ENCODE results near the gene AGTRAP. TPM values are rescaled to one million over a fixed set of nuclear protein-coding genes. Genes with fewer than 3 reads are reported as not detected.

AGTRAP gene
- total and polyA plus RNA-seq, 9 of the 15 experiments (the other 6 are each of a cell fraction or from before 2014, with no cell fraction given): 26.8 to 105 (median 57.5) TPM

- TF ChIP-seq CREB5 (CRISPR knock-in tag; IDR thresholded peaks at IDR 0.05) (no peak), IFI16 (CRISPR knock-in tag; IDR thresholded peaks at IDR 0.05) (no peak), KDM2B (CRISPR knock-in tag; IDR thresholded peaks at IDR 0.05) (no peak), SNIP1 (IDR thresholded peaks at IDR 0.05; ENCODE audit: low read depth) (no peak), TFAP4 (CRISPR knock-in tag; IDR thresholded peaks at IDR 0.05; ENCODE audit: borderline replicate concordance) (no peak), NFXL1 (CRISPR knock-in tag; IDR thresholded peaks at IDR 0.05) (no peak), ZNF511 (CRISPR knock-in tag; IDR thresholded peaks at IDR 0.05) (no peak), NCOA4 (IDR thresholded peaks at IDR 0.05; ENCODE audit: partially characterized antibody) (no peak), ZBTB11 (CRISPR knock-in tag; IDR thresholded peaks at IDR 0.05) (0 out of 6 replicates have a peak, but pooled peaks of 1 of the 3 experiments have one; percentile 29), SMARCB1 (IDR thresholded peaks at IDR 0.05; ENCODE audit: insufficient read length, low read depth) (no peak), ZC3H8 (IDR thresholded peaks at IDR 0.05) (no peak), CREM (IDR thresholded peaks at IDR 0.05; ENCODE audit: low read depth) (peak; percentile 19; the same call in 1 of the 2 replicates), ZHX1 (conservative IDR thresholded peaks at IDR 0.05; ENCODE audit: low read length) (no peak), PHF8 (IDR thresholded peaks at IDR 0.05; ENCODE audit: borderline replicate concordance, low read length) (no peak)
Observed at GRCh38 chr1:11786168-11786567, 50.2 kb downstream of the AGTRAP start (continued).
